Psoas muscle (tissue), 8 donors: Measurements from ENCODE around the gene RAB3GAP2. TPM values are rescaled to one million over a fixed set of nuclear protein-coding genes. Genes with fewer than 3 reads are reported as not detected.

Source experiments
- ATAC-seq, 4 donors: fragments of 200-7000 bp; cut with Tn5 transposase; one replicate each; pipeline ENCODE4 v1.9.1; 2020; ENCODE audit warnings: moderate library complexity in 3 of 4, mild to moderate bottlenecking in 2 of 4
- DNase-seq, 2 donors: peaks; one replicate each; pipeline ENCODE4 v3.0.0-alpha.2; 2020
- H3K27ac ChIP-seq: fragments of 200-600 bp; one replicate; pipeline ENCODE4 v1.8.0; 2022
- H3K27me3 ChIP-seq, 3 donors: fragments of 200-600 bp in 1 of 3; one replicate each; pipeline versions ENCODE4 v1.6.1 to v1.8.0; 2013 to 2022; ENCODE audit warnings: low read length in 2 of 3, mild to moderate bottlenecking in 2 of 3, moderate library complexity in 1 of 3; ENCODE audit not compliant: insufficient read depth in 3 of 3
- H3K36me3 ChIP-seq, 2 donors: fragments of 200-600 bp in 1 of 2; one replicate each; pipeline versions ENCODE4 v1.6.1 to v1.8.0; 2013 to 2022; ENCODE audit warnings: low read depth in 1 of 2, mild to moderate bottlenecking in 1 of 2, moderate library complexity in 1 of 2; ENCODE audit not compliant: insufficient read depth in 1 of 2
- H3K4me1 ChIP-seq: fragments of 200-600 bp; one replicate; pipeline ENCODE4 v1.8.0; 2022
- H3K4me3 ChIP-seq: fragments of 200-600 bp; one replicate; pipeline ENCODE4 v1.8.0; 2022; ENCODE audit warnings: mild to moderate bottlenecking
- H3K9me3 ChIP-seq: fragments of 200-600 bp; one replicate; pipeline ENCODE4 v1.8.0; 2022
- CTCF ChIP-seq: fragments of 200-600 bp; IDR thresholded peaks from one replicate; pipeline ENCODE4 v1.8.0; 2022; ENCODE audit warnings: antibody characterized with exemption
- WGBS, 3 donors: extraction: QIAGEN DNeasy Blood & Tissue Kit; methylation state at CpG; one replicate each; pipeline versions ENCODE4 v1.1.6 to v1.1.7; 2013; 5-methylcytosine and 5-hydroxymethylcytosine counted together
- intact Hi-C, 2 donors: fragments of 100-400 bp; cut with DNase I; formaldehyde crosslinking; loops; one replicate each; pipeline versions ENCODE4 v1.11.0 to v1.14.2; 2022
- polyA plus RNA-seq, 3 donors: library from polyadenylated mRNA; stranded (reverse); fragments of 200-250 nt; gene quantifications; one replicate each; pipeline ENCODE4 v1.2.3, GENCODE V29; 2013
- total RNA-seq, 4 donors: library from RNA; stranded (reverse); fragmentation: NEBNext Ultra II Directional in 2 of 4; extraction: Animal tissue kit (Norgen Biotek cat#: 25700) in 2 of 4; gene quantifications; one replicate each; pipeline versions ENCODE4 v1.2.1 to v1.2.4, GENCODE V29; 2021 to 2023
- donor health status: healthy with polysubstance abuse.
- donor health status: DM: no; HTN: no; CAD: no; lungs with moderate emphysema.
- donor health status: Bipolar disorder and iron deficiency.
- donor health status: healthy.
- donor health status: DM: yes; HTN: yes; CAD: no.
- donor health status: DM: no; HTN: no; CAD: no.
- donor health status: DM: no; HTN: no; CAD: no.
- donor health status: DM: yes; HTN: yes; CAD: no.

RAB3GAP2 gene
- total and polyA plus RNA-seq, 7 donors = 5.8 to 28.6 (median 18.6) TPM

- peaks cover 0 to 57% of the 10 kb centered on the region in 2 donors for H3K36me3 ChIP-seq
- intact Hi-C loops = no loop called here
- no peaks in the 10 kb centered on the region for H3K27me3 ChIP-seq
- DNase-seq (no peak), ATAC-seq (no peak)
- no peak overlapping the region for H3K27ac ChIP-seq
- WGBS, 3 donors = 22 to 53% (median 23%) methylated on average over 1 of the region's 1 CpG
- no peaks in the 10 kb centered on the region for H3K4me1 ChIP-seq
- no peak overlapping the region for H3K4me3 ChIP-seq
- no peak for TF ChIP-seq CTCF
- H3K9me3 ChIP-seq = no peaks in the 10 kb centered on the region
These were observed 147.7 kb downstream of the RAB3GAP2 start for GRCh38 chr1:220124542-220124941.

GRCh38 chr1:220123889-220124288 lies 148.4 kb downstream of the RAB3GAP2 start:
- no peak overlapping the region for H3K27ac ChIP-seq
- peaks cover 0 to 52% of the 10 kb centered on the region in 2 donors for H3K36me3 ChIP-seq
- no peak overlapping the region for H3K4me3 ChIP-seq
- ATAC-seq (no peak), DNase-seq (no peak)
- H3K9me3 ChIP-seq = no peaks in the 10 kb centered on the region
- no peak for TF ChIP-seq CTCF
- H3K27me3 ChIP-seq = no peaks in the 10 kb centered on the region
- H3K4me1 ChIP-seq = no peaks in the 10 kb centered on the region
- intact Hi-C loops = no loop called here

- Histone ChIP-seq H3K9me3 (no peaks in the 10 kb centered on the region), H3K27me3 (no peaks in the 10 kb centered on the region), H3K4me1 (no peaks in the 10 kb centered on the region), H3K27ac (no peak overlapping the region), H3K36me3 (peaks cover 0 to 45% of the 10 kb centered on the region in 2 donors), H3K4me3 (no peak overlapping the region)
- DNase-seq (no peak), ATAC-seq (no peak)
- intact Hi-C loops = no loop called here
- TF ChIP-seq CTCF = no peak
These were observed 149.2 kb downstream of the RAB3GAP2 start for GRCh38 chr1:220123066-220123465.

GRCh38 chr1:220121791-220122530 lies 150.3 kb downstream of the RAB3GAP2 start:
- ATAC-seq = peak in 1 of 4 donors; percentile 45
- intact Hi-C loops = no loop called here
- Histone ChIP-seq H3K9me3 (no peaks in the 10 kb centered on the region), H3K27me3 (no peaks in the 10 kb centered on the region), H3K4me3 (no peak overlapping the region), H3K4me1 (no peaks in the 10 kb centered on the region), H3K27ac (no peak overlapping the region), H3K36me3 (peaks cover 0 to 42% of the 10 kb centered on the region in 2 donors)
- TF ChIP-seq CTCF = no peak
- no peak for DNase-seq
- WGBS, 3 donors = 89 to 91% (median 90%) methylated on average over 8 of the region's 8 CpGs

GRCh38 chr1:220119043-220119512 lies 153.2 kb downstream of the RAB3GAP2 start:
- Histone ChIP-seq H3K9me3 (no peaks in the 10 kb centered on the region), H3K27me3 (no peaks in the 10 kb centered on the region), H3K27ac (no peak overlapping the region), H3K36me3 (peaks cover 0 to 46% of the 10 kb centered on the region in 2 donors), H3K4me3 (no peak overlapping the region), H3K4me1 (no peaks in the 10 kb centered on the region)
- ATAC-seq (no peak), DNase-seq (no peak)
- TF ChIP-seq CTCF = no peak
- intact Hi-C loops = no loop called here
- 70 to 79% (median 71%) methylated on average over 6 of the region's 6 CpGs for WGBS, 3 donors
